Peyer's patch (tissue), 4 donors: ENCODE data around the gene BTF3. TPM values are rescaled to one million over a fixed set of nuclear protein-coding genes. Genes with fewer than 3 reads are reported as not detected.
"Not testable (repeated sequence)": the region's sequence is repeated elsewhere in the genome, so short reads cannot be mapped to it uniquely, and the experiment has no call there.

ENCODE experiments used
- DNase-seq, 3 donors: peaks; one replicate each; pipeline ENCODE4 v3.0.0-alpha.2; 2017 to 2019
- H3K27ac ChIP-seq, 4 donors: fragments of 200-600 bp; sonication (generic); one replicate each; pipeline ENCODE4 v1.5.1; 2016 to 2019
- H3K27me3 ChIP-seq, 2 donors: fragments of 200-600 bp; sonication (generic); one replicate each; pipeline ENCODE4 v1.5.1; 2019
- H3K36me3 ChIP-seq, 3 donors: fragments of 200-600 bp; sonication (generic); one replicate each; pipeline ENCODE4 v1.5.1; 2016 to 2019
- H3K4me1 ChIP-seq, 4 donors: fragments of 200-600 bp; sonication (generic); one replicate each; pipeline ENCODE4 v1.5.1; 2016 to 2019
- H3K4me3 ChIP-seq, 4 donors: fragments of 200-600 bp; sonication (generic); 1 replicate in 3 of 4; 2 replicates in 1 of 4; pipeline ENCODE4 v1.5.1; 2016 to 2019; ENCODE audit warnings: mild to moderate bottlenecking in 1 of 4
- H3K9me3 ChIP-seq, 4 donors: fragments of 200-600 bp; sonication (generic); one replicate each; pipeline ENCODE4 v1.5.1; 2016 to 2019; ENCODE audit warnings: mild to moderate bottlenecking in 1 of 4
- POLR2A ChIP-seq, 2 donors: fragments of 450-650 bp; IDR thresholded peaks; one replicate each; pipeline ENCODE4 v1.5.1; 2017; ENCODE audit warnings: antibody characterized with exemption in 2 of 2, mild to moderate bottlenecking in 2 of 2, moderate library complexity in 2 of 2
- total RNA-seq, 4 donors: library from RNA; depleted of rRNA; stranded (reverse); fragments of >200 nt; gene quantifications; one replicate each; pipeline ENCODE4 v1.1.0, GENCODE V29; 2016
- TF ChIP-seq, protein P1 (sequence below), 6 experiments: fragments of 450-650 bp in 4 of 6; fragments of 200-600 bp in 2 of 6; sonication (generic) in 1 of 6; IDR thresholded peaks; one replicate each; pipeline ENCODE4 v1.5.1; 2017 to 2019; ENCODE audit warnings: antibody characterized with exemption in 6 of 6, mild to moderate bottlenecking in 3 of 6, moderate library complexity in 1 of 6

BTF3 gene
- total RNA-seq, 4 donors from 2014 or later = 274 to 353 (median 301) TPM

DNA sequence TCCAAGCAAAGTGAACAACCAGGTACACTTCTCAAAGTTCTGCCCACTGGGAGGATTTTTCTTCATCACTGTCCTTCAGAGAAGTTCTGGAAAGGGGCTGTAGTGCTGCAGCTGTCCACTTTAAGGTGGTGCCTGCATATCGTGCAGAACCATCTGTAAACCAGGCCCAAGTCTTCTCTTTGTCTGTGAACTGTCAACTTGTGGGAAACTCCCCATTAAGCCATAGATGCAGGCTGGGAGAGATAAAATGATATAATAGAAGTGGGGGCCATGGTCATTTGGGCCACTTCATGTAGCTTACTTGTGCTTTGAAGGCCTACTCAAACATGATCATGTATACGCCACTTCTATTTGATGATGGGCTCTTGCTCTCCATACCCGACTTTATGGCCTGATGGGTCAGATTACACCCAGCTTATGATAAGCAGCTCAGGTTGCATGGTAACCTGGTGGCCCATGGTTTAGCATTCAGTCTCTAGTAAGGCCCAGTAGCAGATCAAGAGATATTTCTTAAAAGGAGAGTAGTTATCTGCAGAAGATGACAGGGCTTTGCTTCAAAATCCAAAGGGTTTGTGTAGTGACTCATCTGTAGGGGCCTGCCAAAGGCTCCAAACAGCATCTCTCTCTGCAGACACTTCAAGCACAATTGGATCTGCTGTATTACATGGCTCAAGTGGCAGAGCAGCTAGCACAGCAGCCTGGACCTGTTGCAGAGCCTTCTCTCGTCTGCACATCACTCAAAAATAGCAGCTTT is 15.7 kb upstream of the BTF3 start:
- no peak for DNase-seq
- Histone ChIP-seq H3K36me3 (no peaks in the 10 kb centered on the region), H3K4me1 (no peaks in the 10 kb centered on the region), H3K4me3 (no peak overlapping the region), H3K27ac (no peak overlapping the region), H3K9me3 (no peaks in the 10 kb centered on the region), H3K27me3 (no peaks in the 10 kb centered on the region)
- no peak for TF ChIP-seq POLR2A (IDR thresholded peaks at IDR 0.05)
- TF ChIP-seq, protein P1, sequence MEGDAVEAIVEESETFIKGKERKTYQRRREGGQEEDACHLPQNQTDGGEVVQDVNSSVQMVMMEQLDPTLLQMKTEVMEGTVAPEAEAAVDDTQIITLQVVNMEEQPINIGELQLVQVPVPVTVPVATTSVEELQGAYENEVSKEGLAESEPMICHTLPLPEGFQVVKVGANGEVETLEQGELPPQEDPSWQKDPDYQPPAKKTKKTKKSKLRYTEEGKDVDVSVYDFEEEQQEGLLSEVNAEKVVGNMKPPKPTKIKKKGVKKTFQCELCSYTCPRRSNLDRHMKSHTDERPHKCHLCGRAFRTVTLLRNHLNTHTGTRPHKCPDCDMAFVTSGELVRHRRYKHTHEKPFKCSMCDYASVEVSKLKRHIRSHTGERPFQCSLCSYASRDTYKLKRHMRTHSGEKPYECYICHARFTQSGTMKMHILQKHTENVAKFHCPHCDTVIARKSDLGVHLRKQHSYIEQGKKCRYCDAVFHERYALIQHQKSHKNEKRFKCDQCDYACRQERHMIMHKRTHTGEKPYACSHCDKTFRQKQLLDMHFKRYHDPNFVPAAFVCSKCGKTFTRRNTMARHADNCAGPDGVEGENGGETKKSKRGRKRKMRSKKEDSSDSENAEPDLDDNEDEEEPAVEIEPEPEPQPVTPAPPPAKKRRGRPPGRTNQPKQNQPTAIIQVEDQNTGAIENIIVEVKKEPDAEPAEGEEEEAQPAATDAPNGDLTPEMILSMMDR (IDR thresholded peaks at IDR 0.05) = no peak

DNA sequence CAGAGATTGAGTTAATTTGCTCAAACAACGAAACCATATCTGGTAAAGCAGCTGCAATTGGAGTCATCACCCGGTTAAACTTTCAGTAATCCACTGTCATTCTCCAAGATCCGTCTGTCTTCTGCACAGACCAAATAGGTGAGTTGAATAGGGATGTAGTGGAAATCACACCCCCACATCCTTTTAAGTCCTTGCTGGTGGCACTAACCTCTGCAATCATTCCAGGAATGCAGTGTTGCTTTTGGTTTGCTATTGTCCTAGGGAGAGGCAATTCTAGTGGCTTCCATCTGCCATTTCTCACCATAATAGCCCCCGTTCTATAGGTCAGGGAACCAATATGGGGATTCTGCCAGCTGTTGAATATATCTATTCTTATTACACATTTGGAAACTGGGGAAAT is 14.6 kb upstream of the BTF3 start:
- no peaks in the 10 kb centered on the region for H3K4me1 ChIP-seq
- H3K9me3 ChIP-seq = no peaks in the 10 kb centered on the region
- no peak overlapping the region for H3K27ac ChIP-seq
- no peaks in the 10 kb centered on the region for H3K27me3 ChIP-seq
- TF ChIP-seq, protein P1 (IDR thresholded peaks at IDR 0.05) = no peak
- no peak for TF ChIP-seq POLR2A (IDR thresholded peaks at IDR 0.05)
- no peak for DNase-seq
- no peak overlapping the region for H3K4me3 ChIP-seq
- H3K36me3 ChIP-seq = no peaks in the 10 kb centered on the region

DNA sequence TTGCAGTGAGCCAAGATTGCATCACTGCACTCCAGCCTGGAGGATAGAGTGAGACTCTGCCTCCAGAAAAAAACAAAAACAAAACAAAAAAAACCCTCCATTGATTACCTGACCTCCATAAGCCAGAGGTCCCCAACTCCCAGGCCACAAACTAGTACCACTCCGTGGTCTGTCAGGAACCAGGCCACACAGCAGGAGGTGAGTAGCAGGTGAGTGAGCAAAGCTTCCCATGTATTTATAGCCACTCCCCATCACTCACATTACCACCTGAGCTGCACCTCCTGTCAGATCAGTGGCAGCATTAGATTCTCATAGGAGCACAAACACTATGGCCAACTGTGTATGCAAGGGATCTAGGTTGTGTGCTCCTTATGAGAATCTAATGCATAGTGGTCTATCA is 13.7 kb upstream of the BTF3 start:
- DNase-seq = no peak

DNA sequence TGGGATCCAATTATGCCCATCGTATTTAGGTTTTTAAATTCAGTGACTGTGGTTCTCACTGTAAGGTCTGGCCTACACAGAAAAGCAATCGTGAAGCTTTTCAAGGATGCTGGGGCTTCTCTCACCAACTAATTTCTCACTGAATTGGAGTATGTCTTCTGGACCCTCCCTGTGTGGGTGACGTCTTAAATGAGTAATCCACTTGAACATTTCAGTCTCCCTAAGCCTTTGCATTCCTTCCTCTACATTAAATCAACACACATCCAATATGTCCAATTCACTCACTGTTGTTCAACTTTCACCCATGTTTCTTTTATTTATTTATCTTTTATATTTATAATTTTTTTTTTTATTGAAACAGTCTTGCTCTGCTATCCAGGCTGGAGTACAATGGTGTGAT is 12.5 kb upstream of the BTF3 start:
- no peaks in the 10 kb centered on the region for H3K27me3 ChIP-seq
- DNase-seq = no peak
- no peak overlapping the region for H3K27ac ChIP-seq
- H3K4me3 ChIP-seq = no peak overlapping the region
- no peaks in the 10 kb centered on the region for H3K4me1 ChIP-seq
- TF ChIP-seq, protein P1 (IDR thresholded peaks at IDR 0.05) = no peak
- no peak for TF ChIP-seq POLR2A (IDR thresholded peaks at IDR 0.05)
- no peaks in the 10 kb centered on the region for H3K36me3 ChIP-seq
- no peaks in the 10 kb centered on the region for H3K9me3 ChIP-seq

More for the DNA sequence above, 13.7 kb upstream of the BTF3 start:
- no peak overlapping the region for H3K27ac ChIP-seq
- no peaks in the 10 kb centered on the region for H3K9me3 ChIP-seq
- TF ChIP-seq POLR2A (IDR thresholded peaks at IDR 0.05) = no peak
- TF ChIP-seq, protein P1 (IDR thresholded peaks at IDR 0.05) = no peak
- no peak overlapping the region for H3K4me3 ChIP-seq
- H3K27me3 ChIP-seq = no peaks in the 10 kb centered on the region
- H3K36me3 ChIP-seq = no peaks in the 10 kb centered on the region
- no peaks in the 10 kb centered on the region for H3K4me1 ChIP-seq

DNA sequence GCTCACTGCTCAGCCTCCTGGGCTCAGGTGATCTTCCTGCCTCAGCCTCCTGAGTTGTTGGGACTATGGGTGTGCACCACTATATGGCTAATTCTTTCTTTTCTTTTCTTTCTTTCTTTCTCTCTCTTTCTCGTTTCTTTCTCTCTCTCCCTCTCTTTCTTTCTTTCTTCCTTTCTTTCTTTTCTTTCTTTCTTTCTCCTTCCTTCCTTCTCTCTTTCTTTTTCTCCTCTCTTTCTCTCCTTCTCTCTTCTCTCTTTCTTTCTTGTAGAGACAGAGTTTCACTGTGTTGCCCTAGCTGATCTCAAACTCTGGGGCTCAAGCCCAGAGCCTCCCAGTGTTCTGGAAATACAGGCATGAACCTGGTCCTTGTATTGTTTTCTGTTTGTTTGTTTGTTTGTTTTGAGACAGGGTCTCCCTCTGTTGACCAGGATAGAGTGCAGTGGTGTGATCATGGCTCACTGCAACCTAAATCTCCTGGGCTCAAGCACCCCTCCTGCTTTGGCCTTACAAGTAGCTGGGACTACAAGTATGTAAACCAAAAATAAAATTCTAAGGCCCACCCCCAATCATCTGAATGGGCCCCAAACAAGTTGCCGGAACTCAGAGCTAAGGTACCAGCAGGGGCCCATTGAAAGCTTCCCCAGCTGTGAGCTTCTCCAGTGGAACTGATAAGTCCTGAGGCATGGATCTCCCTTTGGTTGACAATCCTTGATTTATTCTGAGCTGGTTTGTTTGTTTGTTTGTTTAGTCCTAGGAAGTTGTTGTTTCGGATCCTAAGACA is 11.9 kb upstream of the BTF3 start:
- TF ChIP-seq, protein P1 (IDR thresholded peaks at IDR 0.05) = no peak
- no peak for TF ChIP-seq POLR2A (IDR thresholded peaks at IDR 0.05)
- H3K9me3 ChIP-seq = no peaks in the 10 kb centered on the region
- H3K4me1 ChIP-seq = no peaks in the 10 kb centered on the region
- H3K27me3 ChIP-seq = no peaks in the 10 kb centered on the region
- H3K27ac ChIP-seq = no peak overlapping the region
- no peaks in the 10 kb centered on the region for H3K36me3 ChIP-seq
- no peak overlapping the region for H3K4me3 ChIP-seq
- DNase-seq = no peak

DNA sequence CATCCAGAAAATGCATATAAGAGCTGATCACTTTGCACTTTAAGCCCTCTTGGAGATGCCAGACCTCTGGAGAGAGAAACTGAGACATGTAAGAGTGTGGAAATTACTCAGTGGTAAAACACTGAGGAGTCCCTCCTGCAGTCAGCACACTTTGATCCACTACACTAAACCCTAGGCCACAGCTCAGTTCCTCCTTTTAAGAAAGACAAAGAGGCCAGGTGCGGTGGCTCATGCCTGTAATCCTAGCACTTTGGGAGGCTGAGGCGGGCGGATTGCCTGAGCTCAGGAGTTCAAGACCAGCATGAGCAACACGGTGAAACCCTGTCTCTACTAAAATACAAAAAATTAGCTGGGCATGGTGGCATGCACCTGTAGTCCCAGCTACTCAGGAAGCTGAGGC is 11.0 kb upstream of the BTF3 start:
- H3K27me3 ChIP-seq, H3K27ac ChIP-seq, H3K9me3 ChIP-seq, H3K36me3 ChIP-seq, DNase-seq, H3K4me1 ChIP-seq, H3K4me3 ChIP-seq: not testable (repeated sequence)
